H9 (cell line): ENCODE measurements around the gene CFAP157. TPM values are rescaled to one million over a fixed set of nuclear protein-coding genes. Genes with fewer than 3 reads are reported as not detected.
A peak's percentile ranks its signal among the peaks of the same experiment; 100 is the strongest.

ENCODE experiments used
- DNase-seq: peaks from one replicate; pipeline ENCODE4 v3.0.0-alpha.2; 2017
- H2AFZ ChIP-seq: one replicate; pipeline ENCODE4 v1.6.1; 2013; ENCODE audit warnings: mild to moderate bottlenecking, low read length, control low read depth, moderate library complexity
- H2AK5ac ChIP-seq: 2 replicates; pipeline ENCODE4 v1.6.1; 2013; ENCODE audit warnings: low read length, control low read depth, mixed read lengths; ENCODE audit not compliant: insufficient read length
- H2BK120ac ChIP-seq: one replicate; pipeline ENCODE4 v1.6.1; 2013; ENCODE audit warnings: low read depth, mild to moderate bottlenecking, low read length, control low read depth, inconsistent platforms; ENCODE audit not compliant: poor library complexity, severe bottlenecking
- H2BK12ac ChIP-seq: 2 replicates; pipeline ENCODE4 v1.6.1; 2013; ENCODE audit warnings: low read length, control low read depth, mixed read lengths, low read depth; ENCODE audit not compliant: insufficient read length
- H2BK15ac ChIP-seq: 2 replicates; pipeline ENCODE4 v1.6.1; 2013; ENCODE audit warnings: low read depth, low read length, control low read depth
- H2BK20ac ChIP-seq: one replicate; pipeline ENCODE4 v1.6.1; 2013; ENCODE audit warnings: low read depth, mild to moderate bottlenecking, low read length, control low read depth, inconsistent platforms; ENCODE audit not compliant: poor library complexity, severe bottlenecking
- H2BK5ac ChIP-seq: 2 replicates; pipeline ENCODE4 v1.6.1; 2013; ENCODE audit warnings: low read length, control low read depth, mixed read lengths; ENCODE audit not compliant: insufficient read length
- H3K14ac ChIP-seq: 2 replicates; pipeline ENCODE4 v1.6.1; 2013; ENCODE audit warnings: low read length, control low read depth; ENCODE audit not compliant: insufficient read depth
- H3K18ac ChIP-seq: 2 replicates; pipeline ENCODE4 v1.6.1; 2013; ENCODE audit warnings: low read depth, mild to moderate bottlenecking, mixed read lengths, low read length, control low read depth; ENCODE audit not compliant: insufficient read length
- H3K23ac ChIP-seq: 2 replicates; pipeline ENCODE4 v1.6.1; 2013; ENCODE audit warnings: low read length, control low read depth, mixed read lengths, low read depth; ENCODE audit not compliant: insufficient read length
- H3K23me2 ChIP-seq: 2 replicates; pipeline ENCODE4 v1.6.1; 2013; ENCODE audit warnings: low read depth, mild to moderate bottlenecking, mixed read lengths, low read length, control low read depth; ENCODE audit not compliant: insufficient read length, poor library complexity, severe bottlenecking
- H3K27ac ChIP-seq: 2 replicates; pipeline ENCODE4 v1.5.1; 2013; ENCODE audit warnings: low read length, control low read depth, mixed read lengths, low read depth; ENCODE audit not compliant: insufficient read length
- H3K27me3 ChIP-seq: 2 replicates; pipeline ENCODE4 v1.6.1; 2013; ENCODE audit warnings: low read length, control low read depth, inconsistent platforms; ENCODE audit not compliant: insufficient read depth
- H3K4ac ChIP-seq: 2 replicates; pipeline ENCODE4 v1.6.1; 2013; ENCODE audit warnings: low read depth, mild to moderate bottlenecking, control low read depth, inconsistent platforms, low read length, moderate library complexity
- H3K4me1 ChIP-seq: 2 replicates; pipeline ENCODE4 v1.6.1; 2013; ENCODE audit warnings: low read length, control low read depth, inconsistent platforms; ENCODE audit not compliant: insufficient read depth
- H3K4me2 ChIP-seq: 2 replicates; pipeline ENCODE4 v1.6.1; 2013; ENCODE audit warnings: low read length, control low read depth, mixed read lengths; ENCODE audit not compliant: insufficient read length, insufficient read depth
- H3K56ac ChIP-seq: 2 replicates; pipeline ENCODE4 v1.6.1; 2013; ENCODE audit warnings: low read depth, mild to moderate bottlenecking, mixed read lengths, low read length, control low read depth; ENCODE audit not compliant: insufficient read length
- H3K79me1 ChIP-seq: 2 replicates; pipeline ENCODE4 v1.6.1; 2013; ENCODE audit warnings: low read depth, mild to moderate bottlenecking, moderate library complexity, low read length, control low read depth, inconsistent platforms; ENCODE audit not compliant: insufficient read depth, poor library complexity, severe bottlenecking
- H3K79me2 ChIP-seq: 2 replicates; pipeline ENCODE4 v1.6.1; 2013; ENCODE audit warnings: low read length, control low read depth, inconsistent platforms; ENCODE audit not compliant: insufficient read depth
- H3K9ac ChIP-seq: 2 replicates; pipeline ENCODE4 v1.6.1; 2013; ENCODE audit warnings: low read length, control low read depth, mixed read lengths; ENCODE audit not compliant: insufficient read length; ENCODE audit errors: extremely low read depth
- H3K9me3 ChIP-seq: one replicate; pipeline ENCODE4 v1.6.1; 2013; ENCODE audit warnings: low read depth, low read length, inconsistent platforms; ENCODE audit not compliant: control insufficient read depth
- H3T11ph ChIP-seq: one replicate; pipeline ENCODE4 v1.6.1; 2013; ENCODE audit warnings: mild to moderate bottlenecking, low read length, control low read depth, inconsistent platforms
- H4K20me1 ChIP-seq: one replicate; pipeline ENCODE4 v1.6.1; 2013; ENCODE audit not compliant: control insufficient read depth, insufficient read length, insufficient read depth
- H4K5ac ChIP-seq: 2 replicates; pipeline ENCODE4 v1.6.1; 2013; ENCODE audit warnings: low read depth, mild to moderate bottlenecking, mixed read lengths, low read length, control low read depth; ENCODE audit not compliant: insufficient read length
- H4K8ac ChIP-seq: replicated peaks from 2 replicates; pipeline ENCODE4 v1.6.1; 2013; ENCODE audit warnings: low read length, control low read depth, mixed read lengths, low read depth; ENCODE audit not compliant: insufficient read length
- H4K91ac ChIP-seq: 2 replicates; pipeline ENCODE4 v1.6.1; 2013; ENCODE audit warnings: low read depth, mild to moderate bottlenecking, moderate library complexity, mixed read lengths, low read length, control low read depth; ENCODE audit not compliant: insufficient read length
- H3K27ac Mint-ChIP-seq, 3 experiments: 2 replicates in 2 of 3; 3 replicates in 1 of 3; pipeline ENCODE4 v1.8.0; 2020 to 2021; ENCODE audit warnings: mixed read lengths in 3 of 3, mild to moderate bottlenecking in 1 of 3, moderate library complexity in 1 of 3
- H3K27me3 Mint-ChIP-seq: 2 replicates; pipeline ENCODE4 v1.8.0; 2021; ENCODE audit warnings: low read depth, mild to moderate bottlenecking, moderate library complexity, mixed read lengths
- H3K36me3 Mint-ChIP-seq, 3 experiments: 2 replicates in 2 of 3; 3 replicates in 1 of 3; pipeline ENCODE4 v1.8.0; 2020 to 2021; ENCODE audit warnings: low read depth in 3 of 3, mixed read lengths in 3 of 3; ENCODE audit not compliant: insufficient read depth in 1 of 3
- H3K4me1 Mint-ChIP-seq, 2 experiments: 2 replicates each; pipeline ENCODE4 v1.8.0; 2020; ENCODE audit warnings: mixed read lengths in 2 of 2
- H3K4me3 Mint-ChIP-seq, 2 experiments: 2 replicates in 1 of 2; 3 replicates in 1 of 2; pipeline ENCODE4 v1.8.0; 2020 to 2021; ENCODE audit warnings: mild to moderate bottlenecking in 2 of 2, mixed read lengths in 2 of 2, moderate library complexity in 1 of 2
- H3K9me3 Mint-ChIP-seq, 2 experiments: 2 replicates in 1 of 2; 3 replicates in 1 of 2; pipeline ENCODE4 v1.8.0; 2020; ENCODE audit warnings: mild to moderate bottlenecking in 2 of 2, mixed read lengths in 2 of 2, moderate library complexity in 1 of 2
- WGBS: extraction: QIAGEN DNeasy Blood & Tissue Kit; methylation state at CpG from one replicate; pipeline ENCODE4 v1.1.7; 2013; ENCODE audit warnings: missing lambda C conversion rate, low lambda C conversion rate, mixed read lengths; ENCODE audit not compliant: insufficient read length; ENCODE audit errors: extremely low coverage; 5-methylcytosine and 5-hydroxymethylcytosine counted together
- total RNA-seq: library from RNA; stranded (reverse); gene quantifications from 2 replicates; pipeline ENCODE4 v1.2.1, GENCODE V29; 2021
- TF ChIP-seq, protein P1 (sequence below): fragments of 200-600 bp; sonication (generic); conservative IDR thresholded peaks from 3 replicates; pipeline ENCODE4 v1.8.0; 2021; ENCODE audit warnings: antibody characterized with exemption, mild to moderate bottlenecking

Gene CFAP157
- total RNA-seq, 1 experiment from 2014 or later: 0.22 TPM

DNA sequence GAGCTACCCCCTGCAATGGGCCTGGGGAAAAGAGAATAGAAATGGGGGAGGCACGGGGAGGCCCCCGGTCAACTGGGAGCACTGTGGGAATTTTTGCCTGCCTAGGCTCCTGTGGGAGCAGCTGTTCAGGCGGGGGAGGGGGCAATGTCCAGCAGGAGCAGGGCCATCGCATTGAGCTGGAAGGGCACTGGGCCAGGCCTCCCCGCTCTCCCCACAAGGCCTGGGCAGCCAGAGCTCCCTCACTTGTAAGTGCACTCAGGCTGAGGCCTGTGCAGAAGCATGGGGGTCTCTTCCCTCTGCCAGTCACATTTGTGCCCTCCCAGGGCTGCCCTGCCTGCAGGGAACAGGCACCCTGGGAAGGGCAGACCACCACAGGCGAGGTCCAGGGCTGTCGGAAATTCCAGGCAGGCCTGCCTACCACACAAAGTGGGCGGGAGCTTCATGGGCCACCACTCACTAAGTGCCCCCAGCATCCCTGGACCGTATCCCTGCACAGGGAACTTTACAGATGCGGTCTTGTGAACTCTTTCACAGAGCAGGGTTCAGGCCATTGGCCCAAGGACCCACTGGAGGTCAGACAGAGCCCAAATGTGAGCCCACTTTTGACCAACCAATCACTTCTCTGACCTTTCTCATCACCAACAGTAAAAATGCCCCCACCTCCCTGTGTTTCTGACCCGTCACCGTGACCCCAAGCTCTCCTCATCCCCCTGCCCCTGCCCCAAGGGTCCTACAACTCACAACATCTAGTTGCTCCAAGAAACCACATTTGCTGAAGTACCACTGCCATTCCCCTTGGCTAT lies 1.0 kb upstream of the CFAP157 start:
- no peak overlapping the region for H2AK5ac ChIP-seq
- H3K9me3 ChIP-seq: no peaks in the 10 kb centered on the region
- no peak overlapping the region for H2BK20ac ChIP-seq
- no peak overlapping the region for H3K23ac ChIP-seq
- H3K23me2 ChIP-seq: no peaks in the 10 kb centered on the region
- H4K8ac ChIP-seq: no peak overlapping the region
- no peaks in the 10 kb centered on the region for H4K20me1 ChIP-seq
- H3K79me1 ChIP-seq: no peaks in the 10 kb centered on the region
- no peak overlapping the region for H3T11ph ChIP-seq
- no peak overlapping the region for H3K9ac ChIP-seq
- Mint-ChIP-seq H3K9me3 (peaks cover 0 to 2% of the 10 kb centered on the region in 2 experiments; a peak in 1 of 5 replicates), H3K4me1 (peaks cover 6 to 22% of the 10 kb centered on the region in 2 experiments), H3K27me3 (peaks cover 7% of the 10 kb centered on the region), H3K4me3 (no peak overlapping the region), H3K36me3 (no peaks in the 10 kb centered on the region), H3K27ac (no peak overlapping the region; a peak in 1 of 7 replicates)
- H2BK120ac ChIP-seq: no peak overlapping the region
- H3K27me3 ChIP-seq: no peaks in the 10 kb centered on the region
- H4K5ac ChIP-seq: no peak overlapping the region
- no peak overlapping the region for H3K56ac ChIP-seq
- peak overlapping the region; percentile 33; the same call in 1 of the 2 replicates for H2BK15ac ChIP-seq
- H3K79me2 ChIP-seq: no peaks in the 10 kb centered on the region
- H3K4me2 ChIP-seq: no peak overlapping the region
- DNase-seq: no peak
- no peak overlapping the region for H3K27ac ChIP-seq
- H3K18ac ChIP-seq: peak overlapping the region; percentile 23
- no peak overlapping the region for H2AFZ ChIP-seq
- H4K91ac ChIP-seq: no peak overlapping the region
- no peak overlapping the region; the same call in 1 of the 2 replicates for H3K4ac ChIP-seq
- TF ChIP-seq, protein P1, sequence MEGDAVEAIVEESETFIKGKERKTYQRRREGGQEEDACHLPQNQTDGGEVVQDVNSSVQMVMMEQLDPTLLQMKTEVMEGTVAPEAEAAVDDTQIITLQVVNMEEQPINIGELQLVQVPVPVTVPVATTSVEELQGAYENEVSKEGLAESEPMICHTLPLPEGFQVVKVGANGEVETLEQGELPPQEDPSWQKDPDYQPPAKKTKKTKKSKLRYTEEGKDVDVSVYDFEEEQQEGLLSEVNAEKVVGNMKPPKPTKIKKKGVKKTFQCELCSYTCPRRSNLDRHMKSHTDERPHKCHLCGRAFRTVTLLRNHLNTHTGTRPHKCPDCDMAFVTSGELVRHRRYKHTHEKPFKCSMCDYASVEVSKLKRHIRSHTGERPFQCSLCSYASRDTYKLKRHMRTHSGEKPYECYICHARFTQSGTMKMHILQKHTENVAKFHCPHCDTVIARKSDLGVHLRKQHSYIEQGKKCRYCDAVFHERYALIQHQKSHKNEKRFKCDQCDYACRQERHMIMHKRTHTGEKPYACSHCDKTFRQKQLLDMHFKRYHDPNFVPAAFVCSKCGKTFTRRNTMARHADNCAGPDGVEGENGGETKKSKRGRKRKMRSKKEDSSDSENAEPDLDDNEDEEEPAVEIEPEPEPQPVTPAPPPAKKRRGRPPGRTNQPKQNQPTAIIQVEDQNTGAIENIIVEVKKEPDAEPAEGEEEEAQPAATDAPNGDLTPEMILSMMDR: no peak
- no peak overlapping the region for H2BK5ac ChIP-seq
- H2BK12ac ChIP-seq: no peak overlapping the region
- WGBS: no CpG with 5 or more reads among the region's 12 CpGs
- H3K14ac ChIP-seq: peak overlapping the region; percentile 13; the same call in 1 of the 2 replicates
- H3K4me1 ChIP-seq: no peaks in the 10 kb centered on the region
